HCT116 (cell line): ENCODE data around the gene RBM38. TPM values are rescaled to one million over a fixed set of nuclear protein-coding genes. Genes with fewer than 3 reads are reported as not detected.

ENCODE experiments used
- ATAC-seq: fragments of 200-7000 bp; cut with Tn5 transposase; 2 replicates; pipeline ENCODE4 v1.9.1; 2020; ENCODE audit warnings: mild to moderate bottlenecking, moderate library complexity
- BruUV-seq: library from RNA; stranded (reverse); fragments of 400-500 nt; replicated peaks from 2 replicates; lab custom pipeline; 2021; lab: Mats Ljungman, UMichigan
- CTCF ChIA-PET: fragments of 300-600 bp; sonication (Branson Sonifier 250); formaldehyde crosslinking; loops from one replicate; lab custom pipeline; 2021; ENCODE audit warnings: antibody characterized with exemption; lab: Charles Lee
- POLR2A ChIA-PET: fragments of 300-600, 350-600 bp; sonication (Branson Sonifier 250); formaldehyde crosslinking; loops from one replicate; lab custom pipeline; 2021; ENCODE audit warnings: antibody characterized with exemption; lab: Charles Lee
- RAD21 ChIA-PET, 2 experiments: fragments of 300-600 bp; sonication (Branson Sonifier 250); formaldehyde crosslinking; loops; one replicate each; lab custom pipeline; 2023; ENCODE audit warnings: low total read pairs in 2 of 2; ENCODE audit not compliant: uncharacterized antibody in 2 of 2, unreplicated experiment in 2 of 2, low non-redundant PET in 1 of 2; lab: Charles Lee
- DNase-seq: peaks from one replicate; pipeline ENCODE4 v3.0.0-alpha.2; 2010; ENCODE audit warnings: low read depth, low spot score
- H2AFZ ChIP-seq: fragments of 200-600 bp; shearing (Covaris generic), sonication (generic); 2 replicates; pipeline ENCODE4 v1.6.1; 2017; ENCODE audit warnings: low read depth, mixed run types, mixed read lengths, antibody characterized with exemption, low read length; ENCODE audit not compliant: poor library complexity, severe bottlenecking
- H3K27ac ChIP-seq: 2 replicates; pipeline ENCODE4 v1.5.1; 2012; ENCODE audit warnings: low read depth, low read length
- H3K27me3 ChIP-seq: fragments of 200-600 bp; sonication (generic); 2 replicates; pipeline ENCODE4 v1.6.1; 2016; ENCODE audit warnings: mixed run types, low read length, mixed read lengths; ENCODE audit not compliant: insufficient read depth
- H3K36me3 ChIP-seq, 2 experiments: fragments of 200-500 bp in 1 of 2; fragments of 200-600 bp in 1 of 2; sonication (Bioruptor generic) in 1 of 2; sonication (generic) in 1 of 2; 2 replicates each; pipeline versions ENCODE4 v1.5.1 to v1.6.1; 2014 to 2016; ENCODE audit warnings: low read length in 2 of 2, inconsistent platforms in 1 of 2, mixed read lengths in 1 of 2, mixed run types in 1 of 2; ENCODE audit not compliant: insufficient read depth in 2 of 2, control insufficient read depth in 1 of 2
- H3K4me1 ChIP-seq, 2 experiments: fragments of 200-600 bp in 1 of 2; sonication (generic) in 1 of 2; 2 replicates each; pipeline versions ENCODE4 v1.5.1 to v1.6.1; 2012 to 2017; ENCODE audit warnings: low read length in 2 of 2, inconsistent platforms in 1 of 2, mild to moderate bottlenecking in 1 of 2, mixed read lengths in 1 of 2, mixed run types in 1 of 2, moderate library complexity in 1 of 2; ENCODE audit not compliant: insufficient read depth in 2 of 2, control insufficient read depth in 1 of 2
- H3K4me2 ChIP-seq: fragments of 200-600 bp; sonication (generic); 2 replicates; pipeline ENCODE4 v1.6.1; 2017; ENCODE audit warnings: mixed run types, low read length, mixed read lengths
- H3K4me3 ChIP-seq, 2 experiments: fragments of 200-600 bp in 1 of 2; sonication (generic) in 1 of 2; replicated peaks in 1 of 2; 2 replicates each; pipeline ENCODE4 v1.5.1; 2011 to 2016; ENCODE audit warnings: low read length in 2 of 2, control low read depth in 1 of 2, low read depth in 1 of 2, mild to moderate bottlenecking in 1 of 2, mixed read lengths in 1 of 2, mixed run types in 1 of 2
- H3K79me2 ChIP-seq: fragments of 200-600 bp; sonication (generic); 2 replicates; pipeline ENCODE4 v1.6.1; 2017; ENCODE audit warnings: mild to moderate bottlenecking, mixed run types, low read length, moderate library complexity, mixed read lengths; ENCODE audit not compliant: insufficient read depth
- H3K9ac ChIP-seq: fragments of 200-600 bp; sonication (generic); 2 replicates; pipeline ENCODE4 v1.6.1; 2016; ENCODE audit warnings: low read length, mixed read lengths
- H3K9me2 ChIP-seq: fragments of 200-600 bp; sonication (generic), shearing (Covaris generic); 2 replicates; pipeline ENCODE4 v1.6.1; 2017; ENCODE audit warnings: mixed run types, mild to moderate bottlenecking, moderate library complexity; ENCODE audit not compliant: insufficient read depth
- H3K9me3 ChIP-seq, 2 experiments: fragments of 200-500 bp in 1 of 2; fragments of 200-600 bp in 1 of 2; sonication (Bioruptor generic) in 1 of 2; sonication (generic) in 1 of 2; 2 replicates each; pipeline ENCODE4 v1.6.1; 2014 to 2017; ENCODE audit warnings: low read length in 2 of 2, mixed read lengths in 2 of 2, inconsistent platforms in 1 of 2, low read depth in 1 of 2, mild to moderate bottlenecking in 1 of 2, mixed run types in 1 of 2, moderate library complexity in 1 of 2; ENCODE audit not compliant: control insufficient read depth in 1 of 2, insufficient read depth in 1 of 2
- H4K20me1 ChIP-seq: fragments of 200-600 bp; sonication (generic), shearing (Covaris generic); 2 replicates; pipeline ENCODE4 v1.6.1; 2017; ENCODE audit warnings: mixed run types, mild to moderate bottlenecking, moderate library complexity; ENCODE audit not compliant: insufficient read depth
- ATF3 ChIP-seq: IDR thresholded peaks from 2 replicates; pipeline ENCODE4 v1.6.1; 2012
- CBX3 ChIP-seq: IDR thresholded peaks from 2 replicates; pipeline ENCODE4 v1.6.1; 2012; ENCODE audit warnings: low read depth
- CEBPB ChIP-seq: IDR thresholded peaks from 2 replicates; pipeline ENCODE4 v1.6.1; 2012; ENCODE audit warnings: low read depth
- EGR1 ChIP-seq: IDR thresholded peaks from 2 replicates; pipeline ENCODE4 v1.6.1; 2012; ENCODE audit warnings: low read depth
- ELF1 ChIP-seq: IDR thresholded peaks from 2 replicates; pipeline ENCODE4 v1.6.1; 2012; ENCODE audit warnings: low read depth, borderline replicate concordance
- EZH2 ChIP-seq: fragments of 200-600 bp; sonication (generic); IDR thresholded peaks from 2 replicates; pipeline ENCODE4 v1.6.1; 2017; ENCODE audit warnings: antibody characterized with exemption, mixed run types
- JUND ChIP-seq: IDR thresholded peaks from 2 replicates; pipeline ENCODE4 v1.6.1; 2012
- MAX ChIP-seq: IDR thresholded peaks from 2 replicates; pipeline ENCODE4 v1.6.1; 2012
- POLR2A ChIP-seq: IDR thresholded peaks from 2 replicates; pipeline ENCODE4 v1.7.0; 2011; ENCODE audit warnings: borderline replicate concordance; ENCODE audit not compliant: insufficient read depth, insufficient read length; ENCODE audit errors: extremely low read depth
- SIN3A ChIP-seq: IDR thresholded peaks from 2 replicates; pipeline ENCODE4 v1.6.1; 2012; ENCODE audit warnings: low read depth
- TCF7L2 ChIP-seq: IDR thresholded peaks from 2 replicates; pipeline ENCODE4 v1.7.0; 2011; ENCODE audit warnings: borderline replicate concordance, inconsistent platforms; ENCODE audit not compliant: insufficient read depth, insufficient read length; ENCODE audit errors: extremely low read depth
- YY1 ChIP-seq: IDR thresholded peaks from 2 replicates; pipeline ENCODE4 v1.6.1; 2011; ENCODE audit warnings: low read length, low read depth, moderate library complexity, mild to moderate bottlenecking; ENCODE audit not compliant: insufficient replicate concordance; ENCODE audit errors: extremely low read depth
- ZBTB33 ChIP-seq: IDR thresholded peaks from 2 replicates; pipeline ENCODE4 v1.6.1; 2011; ENCODE audit warnings: mild to moderate bottlenecking, low read length, moderate library complexity; ENCODE audit not compliant: insufficient replicate concordance; ENCODE audit errors: extremely low read depth
- ZNF274 ChIP-seq: fragments of 200-500 bp; sonication (Bioruptor generic); IDR thresholded peaks from 2 replicates; pipeline ENCODE4 v1.6.1; 2014; ENCODE audit warnings: mild to moderate bottlenecking, low read depth, low read length, inconsistent platforms
- intact Hi-C: fragments of 100-400 bp; cut with micrococcal nuclease; formaldehyde crosslinking; loops from 2 replicates; pipeline ENCODE4 v1.10.0; 2022
- total RNA-seq: library from RNA; stranded (reverse); gene quantifications from one replicate; pipeline ENCODE4 v1.2.1, GENCODE V29; 2021; ENCODE audit not compliant: unreplicated experiment

Gene RBM38
- total RNA-seq, 1 experiment from 2014 or later, result 36.2 TPM

GRCh38 chr20:57372157-57372556 lies 19.0 kb upstream of the RBM38 start:
- H3K79me2 ChIP-seq, result peaks cover 7% of the 10 kb centered on the region; the same call in 1 of the 2 replicates
- no peaks in the 10 kb centered on the region for H4K20me1 ChIP-seq
- peaks cover 75 to 78% of the 10 kb centered on the region in 2 experiments for H3K36me3 ChIP-seq
- H3K27me3 ChIP-seq, result no peaks in the 10 kb centered on the region
- H3K4me2 ChIP-seq, result no peak overlapping the region
- no peaks in the 10 kb centered on the region for H3K4me1 ChIP-seq
- H3K4me3 ChIP-seq, result no peak overlapping the region
- no TSS peak for BruUV-seq
- no peak for ATAC-seq
- ChIA-PET CTCF (no interaction called here), POLR2A (no interaction called here), RAD21 (no interaction called here)
- H3K27ac ChIP-seq, result no peak overlapping the region
- H3K9me2 ChIP-seq, result no peaks in the 10 kb centered on the region
- intact Hi-C loops, result no loop called here
- H3K9ac ChIP-seq, result no peak overlapping the region
- H3K9me3 ChIP-seq, result no peaks in the 10 kb centered on the region
- TF ChIP-seq CBX3, result no peak
- no peak for TF ChIP-seq CEBPB
- no peak for TF ChIP-seq EZH2
- TF ChIP-seq ELF1, result no peak
- no peak for TF ChIP-seq ZNF274
- TF ChIP-seq ATF3, result no peak
- TF ChIP-seq YY1, result no peak
- TF ChIP-seq EGR1, result no peak
- no peak for TF ChIP-seq JUND
- TF ChIP-seq POLR2A, result no peak
- no peak for TF ChIP-seq MAX
- DNase-seq, result no peak
- H2AFZ ChIP-seq, result no peak overlapping the region

GRCh38 chr20:57372581-57373350 lies 18.4 kb upstream of the RBM38 start:
- POLR2A ChIA-PET, result no interaction called here

More at GRCh38 chr20:57372581-57373350, 18.4 kb upstream of the RBM38 start:
- Histone ChIP-seq H3K27ac (no peak overlapping the region), H2AFZ (no peak overlapping the region), H3K79me2 (peaks cover 7% of the 10 kb centered on the region; the same call in 1 of the 2 replicates), H3K9me3 (no peaks in the 10 kb centered on the region), H3K27me3 (no peaks in the 10 kb centered on the region), H3K4me1 (no peaks in the 10 kb centered on the region), H4K20me1 (no peaks in the 10 kb centered on the region), H3K36me3 (peaks cover 79 to 80% of the 10 kb centered on the region in 2 experiments), H3K9ac (no peak overlapping the region), H3K4me3 (no peak overlapping the region), H3K4me2 (no peak overlapping the region), H3K9me2 (no peaks in the 10 kb centered on the region)
- ChIA-PET CTCF (no interaction called here), RAD21 (no interaction called here)
- DNase-seq, result no peak
- intact Hi-C loops, result no loop called here
- no peak for TF ChIP-seq ZBTB33
- TF ChIP-seq ELF1, result no peak
- no peak for TF ChIP-seq EGR1
- TF ChIP-seq YY1, result no peak
- no peak for TF ChIP-seq TCF7L2
- TF ChIP-seq SIN3A, result no peak
- no peak for TF ChIP-seq CBX3
- no peak for TF ChIP-seq MAX
- TF ChIP-seq ZNF274, result no peak
- TF ChIP-seq EZH2, result no peak
- ATAC-seq, result no peak
- no TSS peak for BruUV-seq
